Measurements from ENCODE around the gene IFT122. TPM values are rescaled to one million over a fixed set of nuclear protein-coding genes. Genes with fewer than 3 reads are reported as not detected.

IFT122 gene
- total RNA-seq, 4 donors from 2014 or later = 4.1 to 70.2 (median 38.6) TPM

DNA sequence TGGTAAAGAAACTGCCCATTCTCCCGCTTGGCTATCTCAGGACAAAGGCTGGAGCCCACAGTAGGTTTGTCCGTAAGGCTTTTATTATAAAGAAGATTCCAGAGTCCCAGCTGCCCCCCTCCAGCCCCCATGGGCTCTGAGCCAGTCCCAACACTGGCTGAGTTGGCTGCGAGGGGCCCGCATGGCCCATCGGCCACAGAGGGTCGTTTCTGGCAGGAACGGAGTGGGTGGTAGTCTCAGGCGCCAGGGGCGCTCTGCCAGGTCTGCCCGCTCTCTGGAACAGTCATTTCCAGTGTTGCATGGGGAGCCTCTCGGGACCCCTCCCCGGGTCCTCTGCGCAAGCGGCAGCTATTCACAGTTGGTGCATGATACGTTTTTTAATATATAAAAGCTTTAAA is 115.1 kb downstream of the IFT122 start:
- intact Hi-C loops (cut with DNase I; ENCODE audit: low total_unique reads) = no loop called here
- peak overlapping the region; percentile 44 to 53 for H3K27ac ChIP-seq
- peaks cover 0 to 17% of the 10 kb centered on the region in 2 donors for H3K4me1 ChIP-seq
- no peaks in the 10 kb centered on the region for H3K9me3 ChIP-seq
- DNase-seq = no peak
- no peaks in the 10 kb centered on the region for H3K36me3 ChIP-seq
- no peak overlapping the region for H3K4me3 ChIP-seq
- TF ChIP-seq, protein P1, sequence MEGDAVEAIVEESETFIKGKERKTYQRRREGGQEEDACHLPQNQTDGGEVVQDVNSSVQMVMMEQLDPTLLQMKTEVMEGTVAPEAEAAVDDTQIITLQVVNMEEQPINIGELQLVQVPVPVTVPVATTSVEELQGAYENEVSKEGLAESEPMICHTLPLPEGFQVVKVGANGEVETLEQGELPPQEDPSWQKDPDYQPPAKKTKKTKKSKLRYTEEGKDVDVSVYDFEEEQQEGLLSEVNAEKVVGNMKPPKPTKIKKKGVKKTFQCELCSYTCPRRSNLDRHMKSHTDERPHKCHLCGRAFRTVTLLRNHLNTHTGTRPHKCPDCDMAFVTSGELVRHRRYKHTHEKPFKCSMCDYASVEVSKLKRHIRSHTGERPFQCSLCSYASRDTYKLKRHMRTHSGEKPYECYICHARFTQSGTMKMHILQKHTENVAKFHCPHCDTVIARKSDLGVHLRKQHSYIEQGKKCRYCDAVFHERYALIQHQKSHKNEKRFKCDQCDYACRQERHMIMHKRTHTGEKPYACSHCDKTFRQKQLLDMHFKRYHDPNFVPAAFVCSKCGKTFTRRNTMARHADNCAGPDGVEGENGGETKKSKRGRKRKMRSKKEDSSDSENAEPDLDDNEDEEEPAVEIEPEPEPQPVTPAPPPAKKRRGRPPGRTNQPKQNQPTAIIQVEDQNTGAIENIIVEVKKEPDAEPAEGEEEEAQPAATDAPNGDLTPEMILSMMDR (IDR thresholded peaks at IDR 0.05) = no peak
- no peak for TF ChIP-seq POLR2A (IDR thresholded peaks at IDR 0.05)
- H3K27me3 ChIP-seq = no peaks in the 10 kb centered on the region

DNA sequence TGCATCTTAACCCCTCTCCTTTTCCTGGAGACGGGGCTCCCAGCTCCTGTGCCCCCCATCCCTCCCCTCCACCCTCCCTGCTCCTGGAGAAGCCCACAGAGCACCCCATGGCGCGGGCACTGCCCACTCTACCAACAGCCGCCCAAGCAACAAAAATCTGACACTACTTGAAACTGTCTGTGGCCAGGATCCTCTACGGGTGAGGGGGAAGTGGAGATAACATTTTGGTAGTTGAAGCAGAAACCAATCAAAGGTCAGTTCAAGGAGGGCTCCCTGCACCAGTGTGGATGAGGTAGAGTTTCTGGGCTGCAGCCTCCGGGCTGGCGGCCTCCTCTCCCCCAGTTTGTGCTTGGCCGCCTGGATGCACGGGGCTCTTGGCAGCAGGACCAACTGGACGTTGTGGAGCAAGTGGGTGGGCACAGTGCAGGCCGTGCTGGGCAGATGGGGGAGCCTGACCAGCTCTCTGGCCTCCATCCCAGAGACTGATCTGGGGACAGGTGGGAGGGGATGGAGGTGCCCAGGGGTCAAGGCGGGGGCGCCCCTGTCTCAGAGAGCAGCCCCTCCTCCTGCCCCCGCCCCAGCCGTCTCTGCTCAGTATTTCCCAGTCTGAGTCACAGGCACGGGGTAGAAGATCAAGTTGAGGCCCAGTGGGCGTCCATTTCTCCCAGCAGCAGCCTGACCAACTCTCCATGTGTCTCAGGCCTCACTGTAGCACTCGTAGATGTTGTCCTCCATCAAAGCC is 115.8 kb downstream of the IFT122 start:
- intact Hi-C loops (cut with DNase I; ENCODE audit: low total_unique reads) = no loop called here
- H3K36me3 ChIP-seq = no peaks in the 10 kb centered on the region
- no peak overlapping the region for H3K4me3 ChIP-seq
- H3K27me3 ChIP-seq = no peaks in the 10 kb centered on the region
- peak overlapping the region in 1 of 2 donors; percentile 44 for H3K27ac ChIP-seq
- H3K9me3 ChIP-seq = no peaks in the 10 kb centered on the region
- DNase-seq = no peak
- peaks cover 0 to 22% of the 10 kb centered on the region in 2 donors for H3K4me1 ChIP-seq
- no peak for TF ChIP-seq POLR2A (IDR thresholded peaks at IDR 0.05)
- TF ChIP-seq, protein P1 (IDR thresholded peaks at IDR 0.05) = no peak

DNA sequence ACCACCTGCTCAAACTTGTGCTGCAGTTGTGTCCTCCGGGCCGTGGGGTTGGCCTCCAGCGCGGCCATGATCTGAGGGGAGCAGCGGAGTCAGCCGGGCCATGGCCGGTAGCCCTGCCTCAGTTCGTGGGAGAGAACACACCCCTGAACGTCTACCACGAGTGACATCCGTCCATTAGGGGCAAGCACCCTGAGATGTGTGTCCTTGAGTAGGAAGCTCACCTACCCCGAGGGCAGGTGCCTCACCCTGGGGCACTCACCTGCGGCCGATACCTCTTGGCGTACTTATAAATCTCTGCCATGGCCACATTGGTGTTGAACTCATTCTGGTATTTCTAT is 116.3 kb downstream of the IFT122 start:
- no peak for DNase-seq
- H3K36me3 ChIP-seq = no peaks in the 10 kb centered on the region
- no peak for TF ChIP-seq POLR2A (IDR thresholded peaks at IDR 0.05)
- TF ChIP-seq, protein P1 (IDR thresholded peaks at IDR 0.05) = no peak
- intact Hi-C loops (cut with DNase I; ENCODE audit: low total_unique reads) = no loop called here
- H3K4me1 ChIP-seq = peaks cover 0 to 27% of the 10 kb centered on the region in 2 donors
- H3K4me3 ChIP-seq = no peak overlapping the region
- no peaks in the 10 kb centered on the region for H3K9me3 ChIP-seq
- peak overlapping the region in 1 of 2 donors; percentile 44 for H3K27ac ChIP-seq
- no peaks in the 10 kb centered on the region for H3K27me3 ChIP-seq

DNA sequence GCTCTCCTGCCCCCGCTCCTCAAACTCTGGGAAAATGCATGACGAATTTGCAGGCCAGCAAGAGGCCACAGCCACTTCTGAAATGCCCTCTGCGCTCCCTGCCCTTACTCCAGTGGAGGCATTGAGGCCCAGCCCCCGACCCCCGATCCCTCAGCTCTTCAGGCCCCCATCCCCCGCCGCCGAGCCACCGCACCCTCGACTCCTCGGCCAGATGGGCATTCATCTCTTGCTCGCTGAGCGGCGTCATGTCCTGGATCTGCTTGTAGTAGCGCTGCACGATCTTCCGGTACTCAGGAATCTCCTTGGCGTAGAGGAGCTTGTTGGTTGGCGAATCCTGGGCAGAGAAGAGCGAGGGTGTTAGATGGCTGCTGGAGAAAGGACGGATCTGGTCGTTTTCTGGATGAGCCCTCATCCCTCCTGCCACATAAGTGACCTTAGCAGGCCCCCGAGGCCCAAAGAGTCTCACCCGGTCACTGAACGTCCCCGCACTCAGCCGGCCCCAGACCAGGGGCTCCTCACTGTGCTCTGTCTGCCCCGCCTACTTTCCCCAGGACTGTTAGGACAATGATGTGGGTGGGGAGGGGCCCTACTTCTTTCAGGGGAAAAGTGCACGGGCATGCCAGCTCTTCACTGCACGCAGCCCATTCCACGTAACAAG is 117.0 kb downstream of the IFT122 start:
- Histone ChIP-seq H3K4me3 (no peak overlapping the region), H3K9me3 (no peaks in the 10 kb centered on the region), H3K4me1 (peaks cover 0 to 33% of the 10 kb centered on the region in 2 donors), H3K36me3 (no peaks in the 10 kb centered on the region), H3K27ac (peak overlapping the region; percentile 58 to 88), H3K27me3 (no peaks in the 10 kb centered on the region)
- TF ChIP-seq POLR2A (IDR thresholded peaks at IDR 0.05) = no peak
- TF ChIP-seq, protein P1 (IDR thresholded peaks at IDR 0.05) = no peak
- DNase-seq = no peak
- intact Hi-C loops (cut with DNase I; ENCODE audit: low total_unique reads) = no loop called here

DNA sequence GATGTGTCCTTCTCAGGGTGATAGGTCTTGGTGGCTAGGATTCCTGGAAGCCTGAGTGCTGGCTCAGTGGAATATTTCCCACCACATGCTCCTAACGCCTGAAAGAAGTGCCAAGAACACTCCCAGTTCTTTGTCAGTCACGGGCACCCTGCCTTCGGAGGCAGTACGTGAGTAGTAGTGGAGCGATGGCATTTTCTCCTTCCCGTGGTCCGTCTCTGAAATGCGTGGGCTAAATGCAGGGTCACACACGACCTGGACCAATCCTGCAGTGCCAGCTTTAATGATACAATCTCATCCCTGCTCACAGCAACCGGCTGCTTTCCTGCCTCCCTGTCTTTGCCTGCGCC is 117.5 kb downstream of the IFT122 start:
- peak overlapping the region; percentile 58 to 88 for H3K27ac ChIP-seq
- intact Hi-C loops (cut with DNase I; ENCODE audit: low total_unique reads) = no loop called here
- no peak for TF ChIP-seq POLR2A (IDR thresholded peaks at IDR 0.05)
- TF ChIP-seq, protein P1 (IDR thresholded peaks at IDR 0.05) = no peak
- H3K4me3 ChIP-seq = no peak overlapping the region
- H3K27me3 ChIP-seq = no peaks in the 10 kb centered on the region
- peaks cover 0 to 33% of the 10 kb centered on the region in 2 donors for H3K4me1 ChIP-seq
- no peaks in the 10 kb centered on the region for H3K9me3 ChIP-seq
- DNase-seq = peak in 1 of 2 donors; percentile 59
- H3K36me3 ChIP-seq = no peaks in the 10 kb centered on the region
